ENCODE measurements around the gene PLCD1.
A peak's percentile ranks its signal among the peaks of the same experiment; 100 is the strongest.

DNA sequence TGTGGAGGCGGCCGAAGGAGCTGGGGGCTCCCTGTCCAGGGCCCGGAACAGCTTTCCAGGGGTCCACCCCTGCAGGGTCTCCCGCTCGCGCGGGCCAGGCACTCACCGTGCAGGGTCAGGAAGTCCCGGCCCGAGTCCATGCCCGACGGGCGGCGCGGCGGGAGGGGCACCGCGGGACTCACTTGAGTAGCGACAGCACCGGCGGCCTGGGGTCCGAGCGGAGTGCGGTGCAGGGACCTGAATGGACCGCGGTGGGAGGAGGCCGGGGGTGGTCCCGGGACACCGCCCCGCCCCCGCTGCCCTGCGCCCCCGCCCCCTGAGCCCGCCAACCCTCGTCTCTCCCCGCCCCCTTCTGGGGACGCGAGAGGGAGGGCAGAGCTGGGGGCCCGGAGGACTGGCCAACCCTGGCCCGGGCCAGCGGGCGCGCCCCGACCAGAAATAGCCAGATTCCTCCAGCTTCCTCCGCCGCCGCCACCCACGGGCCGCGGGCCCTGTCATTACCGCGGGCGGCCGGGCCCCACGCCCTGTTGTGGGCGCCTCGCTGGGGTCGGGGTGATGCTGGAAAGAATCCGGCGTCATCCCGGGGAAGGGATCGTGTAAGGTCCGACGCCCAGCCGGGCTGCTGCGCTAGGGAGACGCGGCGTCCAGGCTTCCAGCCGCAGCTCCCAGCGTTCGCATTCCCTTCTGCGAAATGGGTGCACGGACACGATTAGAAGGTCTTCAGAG lies at the start of gene PLCD1:
- TF ChIP-seq POLR2A (IDR thresholded peaks at IDR 0.05): peak in 2 of 3 donors; percentile 55 to 57
- TF ChIP-seq, protein P1, sequence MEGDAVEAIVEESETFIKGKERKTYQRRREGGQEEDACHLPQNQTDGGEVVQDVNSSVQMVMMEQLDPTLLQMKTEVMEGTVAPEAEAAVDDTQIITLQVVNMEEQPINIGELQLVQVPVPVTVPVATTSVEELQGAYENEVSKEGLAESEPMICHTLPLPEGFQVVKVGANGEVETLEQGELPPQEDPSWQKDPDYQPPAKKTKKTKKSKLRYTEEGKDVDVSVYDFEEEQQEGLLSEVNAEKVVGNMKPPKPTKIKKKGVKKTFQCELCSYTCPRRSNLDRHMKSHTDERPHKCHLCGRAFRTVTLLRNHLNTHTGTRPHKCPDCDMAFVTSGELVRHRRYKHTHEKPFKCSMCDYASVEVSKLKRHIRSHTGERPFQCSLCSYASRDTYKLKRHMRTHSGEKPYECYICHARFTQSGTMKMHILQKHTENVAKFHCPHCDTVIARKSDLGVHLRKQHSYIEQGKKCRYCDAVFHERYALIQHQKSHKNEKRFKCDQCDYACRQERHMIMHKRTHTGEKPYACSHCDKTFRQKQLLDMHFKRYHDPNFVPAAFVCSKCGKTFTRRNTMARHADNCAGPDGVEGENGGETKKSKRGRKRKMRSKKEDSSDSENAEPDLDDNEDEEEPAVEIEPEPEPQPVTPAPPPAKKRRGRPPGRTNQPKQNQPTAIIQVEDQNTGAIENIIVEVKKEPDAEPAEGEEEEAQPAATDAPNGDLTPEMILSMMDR (IDR thresholded peaks at IDR 0.05): no peak

Measured in body of pancreas (tissue), 4 donors.